PC-9 (cell line): ENCODE results near the gene UPB1.

Source experiments
- CTCF ChIP-seq: fragments of 200-600 bp; sonication (generic); conservative IDR thresholded peaks from 2 replicates; pipeline ENCODE4 v1.6.1; 2017; ENCODE audit warnings: mixed run types, antibody characterized with exemption, mild to moderate bottlenecking, moderate library complexity
- EZH2 ChIP-seq: fragments of 200-600 bp; sonication (generic); IDR thresholded peaks from 2 replicates; pipeline ENCODE4 v1.8.0; 2017; ENCODE audit warnings: antibody characterized with exemption, low read depth

GRCh38 chr22:24525416-24526037, 30.4 kb downstream of the UPB1 start:
- TF ChIP-seq CTCF (peak; percentile 91), EZH2 (no peak)
